Ovary (tissue), 10 donors: ENCODE measurements around the gene PAGE2B. TPM values are rescaled to one million over a fixed set of nuclear protein-coding genes. Genes with fewer than 3 reads are reported as not detected.

Source experiments
- DNase-seq, 5 donors: peaks; one replicate each; pipeline ENCODE4 v3.0.0-alpha.2; 2019 to 2020
- H3K27ac ChIP-seq, 2 donors: fragments of 200-600 bp; one replicate each; pipeline versions ENCODE4 v1.5.1 to v1.8.0; 2019 to 2022
- H3K27me3 ChIP-seq: fragments of 200-600 bp; one replicate; pipeline ENCODE4 v1.8.0; 2022
- H3K36me3 ChIP-seq: fragments of 200-600 bp; sonication (generic); one replicate; pipeline ENCODE4 v1.5.1; 2019
- H3K4me1 ChIP-seq: one replicate; pipeline ENCODE4 v1.8.1; 2013; ENCODE audit warnings: mild to moderate bottlenecking, moderate library complexity; ENCODE audit not compliant: insufficient read depth
- H3K4me3 ChIP-seq: fragments of 200-600 bp; sonication (generic); one replicate; pipeline ENCODE4 v1.5.1; 2017
- H3K9me3 ChIP-seq, 2 donors: fragments of 200-600 bp in 1 of 2; sonication (generic) in 1 of 2; one replicate each; pipeline versions ENCODE4 v1.5.1 to v1.8.1; 2013 to 2019; ENCODE audit warnings: mild to moderate bottlenecking in 1 of 2, moderate library complexity in 1 of 2
- EP300 ChIP-seq: sonication (generic); formaldehyde crosslinking; IDR thresholded peaks from one replicate; pipeline ENCODE4 v1.6.1; 2017; ENCODE audit warnings: antibody characterized with exemption
- POLR2A ChIP-seq: fragments of 450-650 bp; IDR thresholded peaks from one replicate; pipeline ENCODE4 v1.6.1; 2017; ENCODE audit warnings: antibody characterized with exemption, mild to moderate bottlenecking, moderate library complexity
- WGBS, 3 donors: extraction: QIAGEN DNeasy Blood & Tissue Kit in 1 of 3; methylation state at CpG; one replicate each; pipeline versions ENCODE4 v1.1.5 to v1.1.7; 2013 to 2017; 5-methylcytosine and 5-hydroxymethylcytosine counted together
- intact Hi-C, 4 donors: fragments of 100-400 bp; cut with DNase I; formaldehyde crosslinking; loops; one replicate each; pipeline versions ENCODE4 v1.11.0 to v1.15.1; 2022 to 2023
- long read RNA-seq, 3 donors: library from polyadenylated mRNA in 2 of 3; unstranded in 2 of 3; transcript quantifications; one replicate each; pipeline ENCODE4 v2.0.0 and lab custom pipeline, GENCODE V29; 2021 to 2026
- polyA plus RNA-seq, 2 donors: library from polyadenylated mRNA; stranded (reverse); fragments of 200-250 nt in 1 of 2; fragments of 350-450 nt in 1 of 2; fragmentation: Illumina TruSeq in 1 of 2; extraction: RNeasy Lipid Tissue Mini Kit (QIAGEN cat#74804) in 1 of 2; gene quantifications; one replicate each; pipeline ENCODE4 v1.2.3, GENCODE V29; 2013 to 2014
- total RNA-seq, 7 donors: library from RNA; depleted of rRNA in 2 of 7; stranded (reverse); fragments of >200 nt in 2 of 7; fragmentation: NEBNext Ultra II Directional in 3 of 7; extraction: Animal tissue kit (Norgen Biotek cat#: 25700) in 3 of 7; gene quantifications; one replicate each; pipeline versions ENCODE4 v1.1.0 to v1.2.4, GENCODE V29; 2016 to 2023
- TF ChIP-seq, protein P1 (sequence below), 3 donors: fragments of 450-650 bp in 2 of 3; fragments of 200-600 bp in 1 of 3; IDR thresholded peaks; one replicate each; pipeline versions ENCODE4 v1.5.1 to v1.8.0; 2016 to 2022; ENCODE audit warnings: antibody characterized with exemption in 3 of 3, mild to moderate bottlenecking in 1 of 3
- donor health status: DM: no; HTN: no; CAD: no; lungs with moderate emphysema.
- donor health status: DM: no; HTN: no; CAD: no.
- donor health status: Bipolar disorder and iron deficiency.
- donor health status: DM: yes; HTN: yes; CAD: no.
- donor health status: DM: no; HTN: no; CAD: no.
- donor health status: DM: yes; HTN: yes; CAD: no.

PAGE2B gene, protein sequence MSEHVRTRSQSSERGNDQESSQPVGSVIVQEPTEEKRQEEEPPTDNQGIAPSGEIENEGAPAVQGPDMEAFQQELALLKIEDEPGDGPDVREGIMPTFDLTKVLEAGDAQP
- total RNA-seq (under 1 TPM in 1 of 7 donors, not detected in 6; 0.75 TPM), polyA plus RNA-seq (not detected)
- long read RNA-seq, donor 1 = 0 reads
- long read RNA-seq, donor 2, transcript PAGE2B-201 (5 exons, 493 nt) = major isoform, 47 of 60 reads
- long read RNA-seq, donor 2, partial matches to known transcripts = 5 of 60 reads
- long read RNA-seq, donor 2, other reads (novel, unspliced or antisense) = 6 of 60 reads
- long read RNA-seq, donor 3 = 0 reads

DNA sequence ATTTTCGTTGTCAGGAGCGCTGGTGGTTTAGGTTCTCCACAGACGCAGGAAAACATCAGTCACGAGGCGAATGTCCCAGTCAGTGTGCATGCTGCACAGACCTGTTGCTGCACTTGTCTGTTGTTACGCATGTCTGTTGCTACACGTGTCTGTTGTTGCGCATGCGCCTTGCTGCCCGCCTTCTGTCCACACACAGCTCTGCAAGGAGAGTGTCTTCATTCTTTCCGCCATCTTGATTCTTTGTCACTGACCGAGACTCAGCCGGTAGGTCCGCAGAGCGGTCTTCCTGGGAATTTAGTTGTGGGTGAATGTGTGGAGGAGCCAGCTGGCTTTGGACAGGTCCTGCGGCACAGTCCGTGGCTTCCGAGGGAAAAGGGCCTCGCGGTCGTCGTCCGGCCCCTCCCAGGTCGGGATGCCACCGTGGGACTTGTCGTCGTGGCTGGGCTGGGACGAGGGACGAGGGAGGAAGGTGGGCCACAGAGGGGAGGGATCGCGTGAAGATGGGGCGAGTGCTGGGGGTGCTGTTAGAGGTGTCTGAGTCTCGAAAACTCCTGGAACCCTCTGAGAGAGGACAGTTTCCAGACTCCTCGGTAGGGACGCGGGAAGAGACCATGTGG, at the start of gene PAGE2B:
Gene PAGE2B, plus strand, starts transcription at position 180 of the 617 bp plus-strand sequence. CDS start 1,012 bp downstream, outside the sequence.
- TF ChIP-seq POLR2A (no peak), EP300 (no peak)
- TF ChIP-seq, protein P1, sequence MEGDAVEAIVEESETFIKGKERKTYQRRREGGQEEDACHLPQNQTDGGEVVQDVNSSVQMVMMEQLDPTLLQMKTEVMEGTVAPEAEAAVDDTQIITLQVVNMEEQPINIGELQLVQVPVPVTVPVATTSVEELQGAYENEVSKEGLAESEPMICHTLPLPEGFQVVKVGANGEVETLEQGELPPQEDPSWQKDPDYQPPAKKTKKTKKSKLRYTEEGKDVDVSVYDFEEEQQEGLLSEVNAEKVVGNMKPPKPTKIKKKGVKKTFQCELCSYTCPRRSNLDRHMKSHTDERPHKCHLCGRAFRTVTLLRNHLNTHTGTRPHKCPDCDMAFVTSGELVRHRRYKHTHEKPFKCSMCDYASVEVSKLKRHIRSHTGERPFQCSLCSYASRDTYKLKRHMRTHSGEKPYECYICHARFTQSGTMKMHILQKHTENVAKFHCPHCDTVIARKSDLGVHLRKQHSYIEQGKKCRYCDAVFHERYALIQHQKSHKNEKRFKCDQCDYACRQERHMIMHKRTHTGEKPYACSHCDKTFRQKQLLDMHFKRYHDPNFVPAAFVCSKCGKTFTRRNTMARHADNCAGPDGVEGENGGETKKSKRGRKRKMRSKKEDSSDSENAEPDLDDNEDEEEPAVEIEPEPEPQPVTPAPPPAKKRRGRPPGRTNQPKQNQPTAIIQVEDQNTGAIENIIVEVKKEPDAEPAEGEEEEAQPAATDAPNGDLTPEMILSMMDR (IDR thresholded peaks at IDR 0.05) = no peak
- no peak within 1 kb of the TSS for H3K27ac ChIP-seq
- 78 to 83% (median 83%) methylated on average over 36 of the region's 36 CpGs for whole genome bisulfite sequencing, 3 donors
- no peaks in the 10 kb centered on the region for H3K36me3 ChIP-seq
- H3K4me3 ChIP-seq = no peak within 1 kb of the TSS
- no peak for DNase-seq
- intact Hi-C loops = no loop called here
- no peaks in the 10 kb centered on the region for H3K9me3 ChIP-seq
- H3K4me1 ChIP-seq = no peaks in the 10 kb centered on the region
- H3K27me3 ChIP-seq = no peaks in the 10 kb centered on the region

DNA sequence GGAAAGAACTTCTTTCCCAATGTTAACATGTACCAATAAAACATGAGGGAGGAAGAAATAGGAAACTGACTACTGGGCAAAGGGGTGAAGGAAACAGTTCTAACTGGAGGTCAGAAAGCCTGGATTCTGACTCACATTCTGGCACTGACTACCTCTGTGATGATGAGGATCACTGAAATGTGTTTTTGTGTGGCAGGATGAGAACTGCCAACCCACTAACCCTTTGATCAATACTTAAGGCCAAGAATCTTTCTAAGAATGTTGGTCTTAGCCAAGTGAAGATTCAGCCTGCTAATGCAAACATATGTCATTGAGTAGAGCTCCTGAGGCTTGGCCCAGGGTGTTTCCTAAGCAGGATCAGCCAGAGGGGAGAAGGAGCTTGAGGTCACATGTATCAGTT, 48.7 kb upstream of the PAGE2B start:
- H3K27ac ChIP-seq = no peak overlapping the region
- intact Hi-C loops = no loop called here
- no peaks in the 10 kb centered on the region for H3K27me3 ChIP-seq
- TF ChIP-seq, protein P1 (IDR thresholded peaks at IDR 0.05) = no peak
- no peak for TF ChIP-seq EP300
- TF ChIP-seq POLR2A = no peak
- no peak for DNase-seq
- H3K36me3 ChIP-seq = no peaks in the 10 kb centered on the region
- no peak overlapping the region for H3K4me3 ChIP-seq
- no peaks in the 10 kb centered on the region for H3K4me1 ChIP-seq
- no peaks in the 10 kb centered on the region for H3K9me3 ChIP-seq

DNA sequence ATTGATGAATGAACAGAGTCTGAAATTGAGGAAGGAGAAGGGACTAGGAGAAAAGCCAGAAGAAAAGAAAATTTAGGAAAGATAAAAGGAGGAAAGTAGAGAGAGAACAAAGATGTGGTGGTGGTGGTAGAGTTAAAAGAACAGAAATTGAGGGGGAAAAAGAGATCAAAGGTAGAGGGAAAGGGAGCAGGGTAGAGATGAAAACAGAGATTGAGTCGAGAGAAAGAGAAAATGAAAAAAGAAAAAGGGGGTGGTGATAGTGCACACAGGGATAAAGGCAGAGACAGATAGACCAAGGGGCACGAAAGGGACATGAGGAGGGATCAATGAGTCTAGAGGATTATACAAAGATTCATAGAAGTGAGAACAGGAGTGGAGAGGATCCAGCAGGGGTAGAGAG, 48.0 kb upstream of the PAGE2B start:
- Histone ChIP-seq H3K27ac (no peak overlapping the region), H3K9me3 (no peaks in the 10 kb centered on the region), H3K4me1 (no peaks in the 10 kb centered on the region), H3K36me3 (no peaks in the 10 kb centered on the region), H3K27me3 (no peaks in the 10 kb centered on the region), H3K4me3 (no peak overlapping the region)
- intact Hi-C loops = no loop called here
- no peak for TF ChIP-seq EP300
- no peak for TF ChIP-seq POLR2A
- TF ChIP-seq, protein P1 (IDR thresholded peaks at IDR 0.05) = no peak
- WGBS, 3 donors = 56 to 63% (median 60%) methylated on average over 2 of the region's 2 CpGs
- no peak for DNase-seq

DNA sequence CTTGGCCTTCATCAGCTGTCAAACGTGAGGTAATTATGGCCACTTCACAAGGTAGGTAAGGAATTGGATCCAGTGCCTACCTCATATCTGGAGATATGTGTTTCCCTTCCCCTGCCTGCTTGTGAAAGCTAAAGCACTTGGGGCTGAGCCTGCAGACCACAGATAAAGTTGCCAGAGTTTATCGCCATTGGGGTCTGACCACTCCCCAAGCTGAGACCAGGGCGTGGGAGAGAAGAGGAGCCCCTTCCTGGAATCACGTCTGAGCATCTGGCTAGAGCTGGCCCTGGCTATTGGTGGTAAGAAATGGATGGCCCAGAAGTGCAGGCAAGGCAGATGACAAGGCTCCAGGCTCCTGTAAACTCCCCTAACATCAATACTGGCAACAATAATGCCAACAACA, 46.8 kb upstream of the PAGE2B start:
- DNase-seq = no peak
- H3K36me3 ChIP-seq = no peaks in the 10 kb centered on the region
- H3K4me1 ChIP-seq = no peaks in the 10 kb centered on the region
- no peak overlapping the region for H3K4me3 ChIP-seq
- no peaks in the 10 kb centered on the region for H3K9me3 ChIP-seq
- no peaks in the 10 kb centered on the region for H3K27me3 ChIP-seq
- TF ChIP-seq POLR2A (no peak), EP300 (no peak)
- TF ChIP-seq, protein P1 (IDR thresholded peaks at IDR 0.05) = no peak
- H3K27ac ChIP-seq = no peak overlapping the region
- intact Hi-C loops = no loop called here
- 48 to 57% (median 56%) methylated on average over 4 of the region's 4 CpGs for WGBS, 3 donors
